ENCODE data around the gene MCEMP1.

Gene MCEMP1

GRCh38 chr19:7698583-7698982, 21.7 kb downstream of the MCEMP1 start:
- no peak for DNase-seq (ENCODE audit: low spot score)

- DNase-seq (ENCODE audit: low spot score), result no peak
Observed at GRCh38 chr19:7699003-7699402, 22.1 kb downstream of the MCEMP1 start.

- DNase-seq (ENCODE audit: low spot score), result peak; percentile 81
Observed at GRCh38 chr19:7699417-7700401, 22.8 kb downstream of the MCEMP1 start.

GRCh38 chr19:7701049-7701653, 24.3 kb downstream of the MCEMP1 start:
- DNase-seq (ENCODE audit: low spot score), result no peak

- no peak for DNase-seq (ENCODE audit: low spot score)
Observed at GRCh38 chr19:7701654-7702457, 25.0 kb downstream of the MCEMP1 start, which contains the start of gene FCER2. Gene FCER2, minus strand, starts transcription at chr19:7702131. Its CDS starts 2,371 bp downstream, at chr19:7699760.

- no peak for DNase-seq (ENCODE audit: low spot score)
Observed at GRCh38 chr19:7703332-7703731, 26.4 kb downstream of the MCEMP1 start.

GRCh38 chr19:7704280-7705060, 27.6 kb downstream of the MCEMP1 start:
- DNase-seq (ENCODE audit: low spot score), result no peak

GRCh38 chr19:7705387-7706187, 28.7 kb downstream of the MCEMP1 start:
- DNase-seq (ENCODE audit: low spot score), result no peak

- no peak for DNase-seq (ENCODE audit: low spot score)
Observed at GRCh38 chr19:7706188-7706954, 29.5 kb downstream of the MCEMP1 start.

GRCh38 chr19:7706955-7707456, 30.1 kb downstream of the MCEMP1 start:
- DNase-seq (ENCODE audit: low spot score), result no peak

- DNase-seq (ENCODE audit: low spot score), result no peak
Observed at GRCh38 chr19:7709932-7710460, 33.1 kb downstream of the MCEMP1 start.

- no peak for DNase-seq (ENCODE audit: low spot score)
Observed at GRCh38 chr19:7710616-7711015, 33.7 kb downstream of the MCEMP1 start.

- DNase-seq (ENCODE audit: low spot score), result no peak
Observed at GRCh38 chr19:7715671-7716070, 38.8 kb downstream of the MCEMP1 start.

GRCh38 chr19:7716762-7717161, 39.9 kb downstream of the MCEMP1 start:
- no peak for DNase-seq (ENCODE audit: low spot score)

GRCh38 chr19:7718668-7719067, 41.8 kb downstream of the MCEMP1 start:
- DNase-seq (ENCODE audit: low spot score), result no peak

- DNase-seq (ENCODE audit: low spot score), result no peak
Observed at GRCh38 chr19:7720351-7720750, 43.5 kb downstream of the MCEMP1 start.

GRCh38 chr19:7722231-7722651, 45.4 kb downstream of the MCEMP1 start:
- no peak for DNase-seq (ENCODE audit: low spot score)

GRCh38 chr19:7725791-7726190, 48.9 kb downstream of the MCEMP1 start:
- no peak for DNase-seq (ENCODE audit: low spot score)

- no peak for DNase-seq (ENCODE audit: low spot score)
Observed at GRCh38 chr19:7729211-7729610, 52.3 kb downstream of the MCEMP1 start.
